GM15510 (cell line): ENCODE measurements around the gene DLST.

Source experiments
- POLR2A ChIP-seq: IDR thresholded peaks from 3 replicates; pipeline ENCODE4 v1.6.1; 2011; ENCODE audit warnings: borderline replicate concordance; ENCODE audit not compliant: insufficient read length; ENCODE audit errors: extremely low read depth

DLST gene

GRCh38 chr14:74902941-74903705, 21.4 kb downstream of the DLST start:
- TF ChIP-seq POLR2A: no peak

DNA sequence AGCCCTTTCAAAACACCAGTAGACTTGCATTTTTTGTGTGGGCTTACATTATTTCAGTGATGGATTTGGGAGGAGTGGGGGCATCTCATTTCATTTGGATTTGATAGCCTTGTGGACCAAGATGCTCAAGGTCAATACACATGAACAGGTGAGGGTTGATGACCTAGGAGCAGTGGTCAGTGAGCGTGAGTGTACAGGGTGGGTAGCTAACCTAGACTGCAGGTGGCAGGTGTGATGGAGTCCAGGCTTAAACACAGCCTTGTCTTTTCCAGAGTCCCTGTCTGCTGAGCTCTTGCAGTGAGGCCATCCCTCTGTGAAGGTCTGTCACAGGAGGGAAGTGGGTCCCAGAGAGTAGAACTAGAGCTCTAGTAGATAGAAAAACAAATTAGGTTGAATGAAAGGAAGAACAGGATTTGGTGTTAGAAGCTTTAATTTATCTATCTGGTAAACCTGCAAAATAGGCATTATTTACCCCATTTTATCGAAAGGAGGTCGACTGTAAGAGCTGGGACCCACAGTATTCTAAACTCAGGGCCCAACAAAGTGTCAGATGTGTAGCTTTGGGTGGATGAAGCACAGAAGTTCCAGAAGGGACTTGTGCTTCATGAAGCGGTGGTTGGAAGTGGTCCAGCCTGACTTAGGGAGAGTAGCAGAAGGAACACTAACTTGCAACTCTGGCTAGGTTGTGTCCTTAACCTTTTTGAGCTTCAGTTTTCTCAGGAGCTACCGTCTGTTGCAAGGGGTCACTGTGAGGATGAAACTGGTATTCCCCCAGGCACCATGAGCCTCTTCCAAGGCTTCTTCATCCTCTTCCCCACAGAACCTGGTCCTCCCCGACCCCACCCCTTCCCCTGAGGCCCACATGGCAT, 23.2 kb downstream of the DLST start:
- no peak for TF ChIP-seq POLR2A

- TF ChIP-seq POLR2A: no peak
These were observed 24.0 kb downstream of the DLST start for GRCh38 chr14:74905595-74906142.

DNA sequence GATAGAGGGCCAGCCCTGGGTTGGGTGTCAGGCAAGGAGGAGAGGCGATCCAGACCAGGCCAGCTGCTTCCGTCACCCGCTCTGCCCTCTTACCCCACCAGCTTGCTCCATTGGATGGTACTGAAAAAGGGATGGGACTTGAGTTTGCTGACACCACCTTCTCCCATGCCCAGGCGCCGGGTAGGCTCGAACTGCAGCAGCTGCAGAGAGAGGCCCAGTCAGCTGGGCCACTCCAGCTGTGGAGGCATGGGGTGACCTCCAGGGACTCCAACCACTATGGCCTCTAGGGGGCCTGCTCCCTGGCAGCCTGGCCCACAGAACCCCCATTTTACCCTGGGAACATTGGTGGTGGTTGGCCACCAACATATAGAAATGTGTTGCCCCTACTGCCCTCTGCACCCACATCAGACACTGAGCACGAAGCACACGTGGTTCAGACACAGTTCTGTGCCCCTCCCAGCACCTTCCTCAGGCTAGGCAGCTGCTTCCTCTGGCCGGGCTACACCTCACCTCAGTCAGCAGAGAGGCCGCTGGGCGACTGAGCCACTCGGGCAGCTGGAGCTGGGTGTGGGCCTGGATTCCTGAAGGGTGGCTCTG, 25.3 kb downstream of the DLST start:
- TF ChIP-seq POLR2A: no peak

DNA sequence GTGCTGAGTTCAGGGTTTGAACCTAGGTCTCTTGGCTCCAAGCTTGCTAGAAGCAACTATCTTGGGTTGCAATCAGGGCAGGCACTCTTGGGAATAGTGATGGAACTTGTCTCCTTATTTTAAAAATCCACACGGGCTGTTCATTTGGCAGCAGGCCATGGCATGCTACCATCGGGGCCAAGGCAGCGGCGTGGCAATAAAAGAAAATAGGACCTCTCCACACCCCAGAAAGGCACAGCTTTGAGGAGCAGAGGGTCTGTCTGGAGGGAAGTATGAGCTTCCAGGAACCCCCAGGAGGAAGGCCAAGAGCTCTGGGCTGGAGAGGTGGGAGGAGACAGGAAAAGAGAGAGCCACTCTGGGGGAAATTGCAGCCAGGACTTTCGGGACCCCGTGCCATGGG, 26.0 kb downstream of the DLST start:
- TF ChIP-seq POLR2A: no peak

DNA sequence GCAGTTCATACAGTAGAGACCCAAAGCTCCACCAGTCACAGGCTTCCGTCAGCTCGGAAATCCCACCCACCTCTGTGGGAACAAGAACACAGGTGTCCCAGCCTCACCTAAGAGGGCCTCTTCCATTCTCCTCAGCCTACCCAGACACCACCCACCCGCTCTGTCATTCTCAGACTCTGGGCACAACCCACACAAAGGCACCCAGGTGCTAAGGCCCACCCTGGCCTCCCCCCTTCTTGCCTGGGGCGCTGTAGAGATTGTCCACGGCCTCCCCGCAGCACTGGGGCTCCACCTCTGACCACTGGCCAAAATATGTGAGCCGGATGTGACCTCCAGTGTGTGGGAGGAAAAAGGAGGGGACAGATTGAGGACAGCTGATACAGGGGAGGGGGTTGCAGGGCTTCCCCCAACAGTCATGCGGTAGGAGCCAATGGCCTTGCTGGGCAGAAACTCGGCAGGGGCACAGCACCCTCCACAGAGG, 27.2 kb downstream of the DLST start:
- no peak for TF ChIP-seq POLR2A

DNA sequence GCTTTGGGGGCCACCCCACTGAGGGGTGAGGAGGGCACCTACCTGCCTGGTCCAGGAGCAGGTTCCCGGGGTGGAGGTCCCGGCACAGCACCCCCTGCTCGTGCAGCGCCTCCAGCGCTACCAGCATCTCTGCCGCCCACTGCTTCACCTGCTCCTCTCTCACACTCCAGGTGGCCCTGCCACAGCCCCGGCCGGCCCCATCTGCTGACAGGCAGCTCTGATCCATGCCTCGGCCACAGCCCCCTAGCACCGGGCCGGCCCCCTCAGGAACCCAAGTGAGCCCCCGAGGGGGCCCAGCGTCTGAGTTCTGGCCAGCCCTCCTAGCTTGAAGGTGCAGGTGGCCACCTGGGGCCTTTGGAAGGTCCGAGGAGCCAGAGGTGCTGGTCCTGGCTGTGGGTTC, 27.8 kb downstream of the DLST start:
- no peak for TF ChIP-seq POLR2A

GRCh38 chr14:74909911-74910310, 28.2 kb downstream of the DLST start:
- TF ChIP-seq POLR2A: no peak

DNA sequence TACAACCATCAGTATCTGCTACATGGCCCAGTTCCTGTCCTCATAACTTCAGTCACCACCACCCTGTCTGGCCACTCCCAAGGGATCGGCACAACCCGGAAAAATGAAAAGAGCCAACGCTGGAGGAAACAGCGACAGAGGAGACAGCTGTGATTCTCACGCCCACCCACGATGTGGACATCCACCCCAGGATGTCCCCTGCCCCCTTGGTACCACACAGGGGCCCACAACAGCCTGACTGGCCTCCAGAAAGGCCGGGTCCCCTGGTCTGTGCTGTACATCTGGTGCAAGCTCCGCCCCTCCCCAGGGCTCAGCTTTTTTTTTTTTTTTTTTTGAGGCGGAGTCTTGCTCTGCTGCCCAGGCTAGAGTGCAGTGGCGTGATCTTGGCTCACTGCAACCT, 28.8 kb downstream of the DLST start:
- no peak for TF ChIP-seq POLR2A

DNA sequence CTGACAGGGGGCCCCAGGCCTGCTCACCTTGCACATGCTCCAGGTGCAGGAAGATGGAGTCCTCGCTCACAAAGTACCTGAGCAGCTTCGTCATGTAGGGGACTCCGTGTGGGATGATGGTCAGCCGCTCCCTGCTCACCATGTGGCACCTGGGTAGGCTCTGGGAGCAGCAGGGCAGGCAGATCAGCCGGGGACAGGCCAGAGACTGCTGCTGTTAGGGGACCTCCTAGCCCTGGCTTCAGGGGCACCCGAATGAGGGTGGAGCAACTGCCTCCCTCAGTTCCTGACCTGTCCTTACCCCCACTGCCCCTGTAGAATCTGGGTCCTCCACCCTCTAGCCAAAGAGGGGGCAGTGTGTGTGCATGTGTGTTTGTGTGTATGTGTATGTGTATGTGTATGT, 29.5 kb downstream of the DLST start:
- no peak for TF ChIP-seq POLR2A

- TF ChIP-seq POLR2A: no peak
These were observed 30.0 kb downstream of the DLST start for GRCh38 chr14:74911704-74912103.

DNA sequence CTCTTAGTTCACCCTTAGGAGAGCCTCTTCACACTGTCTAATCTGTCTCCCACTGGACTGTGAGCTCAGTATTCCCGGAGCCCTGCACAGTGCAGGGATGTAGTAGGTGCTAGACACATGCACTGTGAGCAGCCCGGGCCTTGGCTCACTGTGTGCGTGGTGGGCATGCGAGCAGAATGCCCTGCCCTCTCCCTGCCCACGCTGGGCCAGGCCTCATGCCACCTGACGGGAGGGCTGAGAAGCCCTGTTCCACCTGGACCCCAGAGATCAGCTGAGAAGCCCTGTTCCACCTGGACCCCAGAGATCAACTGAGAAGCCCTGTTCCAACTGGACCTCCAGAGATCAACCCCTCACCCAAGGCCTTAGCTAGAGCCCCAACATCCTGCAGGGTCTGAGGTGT, 30.4 kb downstream of the DLST start:
- TF ChIP-seq POLR2A: no peak

DNA sequence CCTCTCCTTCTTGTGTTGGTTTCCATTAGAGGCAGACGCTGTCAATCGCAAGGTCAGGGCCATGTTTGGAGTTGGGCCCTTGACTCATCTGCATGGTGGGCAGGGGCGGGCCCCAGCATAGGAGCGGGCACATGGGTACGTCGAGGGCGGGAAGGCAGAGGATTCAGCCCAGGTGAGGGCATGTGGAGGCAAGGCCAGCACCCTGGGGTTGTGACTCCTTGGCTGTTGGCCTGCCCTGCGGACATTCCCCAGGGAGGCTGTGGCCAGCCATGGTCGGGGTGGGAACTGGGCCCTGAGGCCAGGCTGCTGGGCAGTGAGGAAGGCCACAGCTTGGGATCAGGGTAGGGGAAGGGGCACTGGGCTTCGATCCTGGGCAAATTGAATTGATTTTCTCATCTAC, 31.1 kb downstream of the DLST start:
- no peak for TF ChIP-seq POLR2A

GRCh38 chr14:74913393-74913910, 31.7 kb downstream of the DLST start:
- no peak for TF ChIP-seq POLR2A
